HL-60 (cell line): ENCODE measurements around the gene SLC30A9.

Experiments
- CTCF ChIP-seq: IDR thresholded peaks from one replicate; pipeline ENCODE4 v1.5.1; 2011; ENCODE audit warnings: low read length, control low read depth, inconsistent platforms; ENCODE audit not compliant: insufficient read depth
- POLR2AphosphoS5 ChIP-seq: IDR thresholded peaks from 2 replicates; pipeline ENCODE4 v1.6.1; 2012; ENCODE audit warnings: low read depth

GRCh38 chr4:41967392-41967791, 22.9 kb upstream of the SLC30A9 start:
- no peak for TF ChIP-seq CTCF
- no peak for TF ChIP-seq POLR2AphosphoS5
